ENCODE measurements around the gene ELFN1. TPM values are rescaled to one million over a fixed set of nuclear protein-coding genes. Genes with fewer than 3 reads are reported as not detected.
"Not testable (repeated sequence)": the region's sequence is repeated elsewhere in the genome, so short reads cannot be mapped to it uniquely, and the experiment has no call there.

The ELFN1 gene
- total RNA-seq, 8 experiments from 2014 or later = 0.13 to 25.2 (median 8.1) TPM

GRCh38 chr7:1717095-1717483 lies 47.0 kb downstream of the ELFN1 start:
- no peak for ATAC-seq (replicated peaks in 6 of 8)
- in situ Hi-C loops (cut with MboI; ENCODE audit: low pct_unique_long_range_greater_than_20kb in 2 of 9, low sequenced_read_pairs in 9 of 9, unreplicated experiment in 9 of 9) = no loop called here
- 92 to 100% (median 100%) methylated on average over 1 to 4 of the region's 10 CpGs; no CpG with 5 or more reads in 7 of the 10 experiments for WGBS, 10 experiments
- H3K27ac ChIP-seq = peak overlapping the region; percentile 43 to 77
- H3K4me3 ChIP-seq = no peak overlapping the region
- H3K4me1 ChIP-seq (replicated peaks in 1 of 2) = peaks cover 32 to 38% of the 10 kb centered on the region in 2 donors

GRCh38 chr7:1717903-1718676 lies 48.0 kb downstream of the ELFN1 start:
- no peak for ATAC-seq (replicated peaks in 6 of 8)
- in situ Hi-C loops (cut with MboI; ENCODE audit: low pct_unique_long_range_greater_than_20kb in 2 of 9, low sequenced_read_pairs in 9 of 9, unreplicated experiment in 9 of 9) = no loop called here
- Histone ChIP-seq H3K4me1 (replicated peaks in 1 of 2) (peaks cover 29 to 32% of the 10 kb centered on the region in 2 donors), H3K27ac (no peak overlapping the region), H3K4me3 (no peak overlapping the region)
- WGBS, 10 experiments = 84 to 100% (median 97%) methylated on average over 1 to 9 of the region's 15 CpGs; no CpG with 5 or more reads in 2 of the 10 experiments

- WGBS, 10 experiments = 92 to 100% (median 100%) methylated on average over 1 to 2 of the region's 10 CpGs; no CpG with 5 or more reads in 7 of the 10 experiments
- in situ Hi-C loops (cut with MboI; ENCODE audit: low pct_unique_long_range_greater_than_20kb in 2 of 9, low sequenced_read_pairs in 9 of 9, unreplicated experiment in 9 of 9); H3K4me3 ChIP-seq; H3K27ac ChIP-seq: not testable (repeated sequence)
- peaks cover 21 to 25% of the 10 kb centered on the region in 2 donors for H3K4me1 ChIP-seq (replicated peaks in 1 of 2)
- peak in 1 of 8 experiments; percentile 60 for ATAC-seq (replicated peaks in 6 of 8)
Observed at GRCh38 chr7:1718850-1719249, 48.8 kb downstream of the ELFN1 start.

GRCh38 chr7:1719256-1719655 lies 49.2 kb downstream of the ELFN1 start:
- H3K4me3 ChIP-seq; H3K27ac ChIP-seq; in situ Hi-C loops (cut with MboI; ENCODE audit: low pct_unique_long_range_greater_than_20kb in 2 of 9, low sequenced_read_pairs in 9 of 9, unreplicated experiment in 9 of 9): not testable (repeated sequence)
- ATAC-seq (replicated peaks in 6 of 8) = peak in 3 of 8 experiments; percentile 42 to 46 (median 44)
- peaks cover 17 to 21% of the 10 kb centered on the region in 2 donors for H3K4me1 ChIP-seq (replicated peaks in 1 of 2)
- WGBS, 10 experiments = no CpG with 5 or more reads among the region's 13 CpGs

- WGBS, 10 experiments = 86 to 96% methylated on average over 2 to 4 of the region's 7 CpGs; no CpG with 5 or more reads in 8 of the 10 experiments
- in situ Hi-C loops (cut with MboI; ENCODE audit: low pct_unique_long_range_greater_than_20kb in 2 of 9, low sequenced_read_pairs in 9 of 9, unreplicated experiment in 9 of 9) = no loop called here
- H3K4me3 ChIP-seq = no peak overlapping the region
- H3K4me1 ChIP-seq (replicated peaks in 1 of 2) = peaks cover 14 to 23% of the 10 kb centered on the region in 2 donors
- peak overlapping the region in 1 of 2 donors; percentile 10 for H3K27ac ChIP-seq
- no peak for ATAC-seq (replicated peaks in 6 of 8)
Observed at GRCh38 chr7:1719913-1720312, 49.8 kb downstream of the ELFN1 start.

- WGBS, 10 experiments = 80 to 100% (median 96%) methylated on average over 1 to 3 of the region's 8 CpGs; no CpG with 5 or more reads in 6 of the 10 experiments
- in situ Hi-C loops (cut with MboI; ENCODE audit: low pct_unique_long_range_greater_than_20kb in 2 of 9, low sequenced_read_pairs in 9 of 9, unreplicated experiment in 9 of 9) = no loop called here
- no peak for ATAC-seq (replicated peaks in 6 of 8)
- Histone ChIP-seq H3K4me1 (replicated peaks in 1 of 2) (peaks cover 14 to 27% of the 10 kb centered on the region in 2 donors), H3K4me3 (no peak overlapping the region), H3K27ac (peak overlapping the region in 1 of 2 donors; percentile 10)
Observed at GRCh38 chr7:1720326-1720725, 50.2 kb downstream of the ELFN1 start.

- ATAC-seq (replicated peaks in 6 of 8) = peak in 5 of 8 experiments; percentile 34 to 56 (median 49)
- Histone ChIP-seq H3K4me1 (replicated peaks in 1 of 2) (peaks cover 9 to 25% of the 10 kb centered on the region in 2 donors), H3K4me3 (no peak overlapping the region), H3K27ac (no peak overlapping the region)
- WGBS, 10 experiments = 50 to 100% (median 79%) methylated on average over 1 to 9 of the region's 14 CpGs; no CpG with 5 or more reads in 2 of the 10 experiments
- in situ Hi-C loops (cut with MboI; ENCODE audit: low pct_unique_long_range_greater_than_20kb in 2 of 9, low sequenced_read_pairs in 9 of 9, unreplicated experiment in 9 of 9) = no loop called here
Observed at GRCh38 chr7:1721047-1721690, 51.1 kb downstream of the ELFN1 start.

- ATAC-seq (replicated peaks in 6 of 8) = no peak
- peaks cover 0 to 13% of the 10 kb centered on the region in 2 donors for H3K4me1 ChIP-seq (replicated peaks in 1 of 2)
- no peak overlapping the region for H3K4me3 ChIP-seq
- no peak overlapping the region for H3K27ac ChIP-seq
- in situ Hi-C loops (cut with MboI; ENCODE audit: low pct_unique_long_range_greater_than_20kb in 2 of 9, low sequenced_read_pairs in 9 of 9, unreplicated experiment in 9 of 9) = no loop called here
- 77 to 100% (median 100%) methylated on average over 1 to 10 of the region's 13 CpGs; no CpG with 5 or more reads in 4 of the 10 experiments for WGBS, 10 experiments
Observed at GRCh38 chr7:1723254-1723653, 53.2 kb downstream of the ELFN1 start.

GRCh38 chr7:1724118-1724910 lies 54.2 kb downstream of the ELFN1 start:
- no peak overlapping the region for H3K27ac ChIP-seq
- H3K4me1 ChIP-seq (replicated peaks in 1 of 2) = peaks cover 0 to 12% of the 10 kb centered on the region in 2 donors
- WGBS, 10 experiments = 54 to 100% (median 90%) methylated on average over 1 to 7 of the region's 21 CpGs; no CpG with 5 or more reads in 3 of the 10 experiments
- no peak overlapping the region for H3K4me3 ChIP-seq
- in situ Hi-C loops (cut with MboI; ENCODE audit: low pct_unique_long_range_greater_than_20kb in 2 of 9, low sequenced_read_pairs in 9 of 9, unreplicated experiment in 9 of 9) = no loop called here
- ATAC-seq (replicated peaks in 6 of 8) = no peak

- Histone ChIP-seq H3K4me1 (replicated peaks in 1 of 2) (peaks cover 0 to 9% of the 10 kb centered on the region in 2 donors), H3K27ac (no peak overlapping the region), H3K4me3 (no peak overlapping the region)
- in situ Hi-C loops (cut with MboI; ENCODE audit: low pct_unique_long_range_greater_than_20kb in 2 of 9, low sequenced_read_pairs in 9 of 9, unreplicated experiment in 9 of 9) = no loop called here
- 0 to 60% methylated on average over 1 of the region's 22 CpGs; no CpG with 5 or more reads in 8 of the 10 experiments for WGBS, 10 experiments
- ATAC-seq (replicated peaks in 6 of 8) = peak; percentile 39 to 84 (median 58)
Observed at GRCh38 chr7:1725199-1725690, 55.2 kb downstream of the ELFN1 start.

- ATAC-seq (replicated peaks in 6 of 8) = no peak
- Histone ChIP-seq H3K4me1 (replicated peaks in 1 of 2) (peaks cover 0 to 9% of the 10 kb centered on the region in 2 donors), H3K4me3 (no peak overlapping the region), H3K27ac (no peak overlapping the region)
- 38 to 100% (median 79%) methylated on average over 1 to 6 of the region's 25 CpGs; no CpG with 5 or more reads in 2 of the 10 experiments for WGBS, 10 experiments
- in situ Hi-C loops (cut with MboI; ENCODE audit: low pct_unique_long_range_greater_than_20kb in 2 of 9, low sequenced_read_pairs in 9 of 9, unreplicated experiment in 9 of 9) = no loop called here
Observed at GRCh38 chr7:1725766-1726630, 55.9 kb downstream of the ELFN1 start.

- ATAC-seq (replicated peaks in 6 of 8) = no peak
- WGBS, 10 experiments = 67 to 100% (median 86%) methylated on average over 1 to 2 of the region's 2 CpGs; no CpG with 5 or more reads in 5 of the 10 experiments
- Histone ChIP-seq H3K4me3 (no peak overlapping the region), H3K27ac (no peak overlapping the region), H3K4me1 (replicated peaks in 1 of 2) (peaks cover 0 to 15% of the 10 kb centered on the region in 2 donors)
- in situ Hi-C loops (cut with MboI; ENCODE audit: low pct_unique_long_range_greater_than_20kb in 2 of 9, low sequenced_read_pairs in 9 of 9, unreplicated experiment in 9 of 9) = no loop called here
Observed at GRCh38 chr7:1727079-1727478, 57.0 kb downstream of the ELFN1 start.

All from motor neuron (in vitro differentiated cells).